D341Med (cell line): ENCODE results near the gene RFX2.

Experiments
- DNase-seq: peaks from one replicate; pipeline ENCODE4 v3.0.0; 2012; ENCODE audit warnings: low spot score

Gene RFX2

GRCh38 chr19:6103894-6104293 lies 6.4 kb downstream of the RFX2 start:
- DNase-seq: no peak

- no peak for DNase-seq
These were observed 7.1 kb downstream of the RFX2 start for GRCh38 chr19:6103217-6103644.

- DNase-seq: no peak
These were observed 8.3 kb downstream of the RFX2 start for GRCh38 chr19:6101991-6102390.

GRCh38 chr19:6101291-6101825 lies 8.9 kb downstream of the RFX2 start:
- DNase-seq: no peak

GRCh38 chr19:6100284-6100915 lies 9.9 kb downstream of the RFX2 start:
- no peak for DNase-seq

GRCh38 chr19:6099599-6099998 lies 10.7 kb downstream of the RFX2 start:
- no peak for DNase-seq

GRCh38 chr19:6099033-6099432 lies 11.3 kb downstream of the RFX2 start:
- no peak for DNase-seq

- DNase-seq: no peak
These were observed 11.7 kb downstream of the RFX2 start for GRCh38 chr19:6098574-6098973.

GRCh38 chr19:6097911-6098310 lies 12.4 kb downstream of the RFX2 start:
- no peak for DNase-seq

GRCh38 chr19:6095760-6096159 lies 14.5 kb downstream of the RFX2 start:
- DNase-seq: no peak

GRCh38 chr19:6092329-6093286 lies 17.7 kb downstream of the RFX2 start:
- peak; percentile 47 for DNase-seq

GRCh38 chr19:6091771-6092291 lies 18.5 kb downstream of the RFX2 start:
- no peak for DNase-seq

GRCh38 chr19:6090634-6091033 lies 19.7 kb downstream of the RFX2 start:
- no peak for DNase-seq

- no peak for DNase-seq
These were observed 21.7 kb downstream of the RFX2 start for GRCh38 chr19:6088602-6089049.

GRCh38 chr19:6087074-6087571 lies 23.2 kb downstream of the RFX2 start:
- DNase-seq: no peak

- DNase-seq: no peak
These were observed 24.1 kb downstream of the RFX2 start for GRCh38 chr19:6086068-6086788.

GRCh38 chr19:6084821-6085220 lies 25.5 kb downstream of the RFX2 start:
- no peak for DNase-seq

GRCh38 chr19:6079107-6079506 lies 31.2 kb downstream of the RFX2 start:
- no peak for DNase-seq

GRCh38 chr19:6078068-6078467 lies 32.2 kb downstream of the RFX2 start:
- DNase-seq: no peak

GRCh38 chr19:6076675-6077463 lies 33.4 kb downstream of the RFX2 start:
- no peak for DNase-seq

- no peak for DNase-seq
These were observed 34.0 kb downstream of the RFX2 start for GRCh38 chr19:6076291-6076665.
